Transverse colon (tissue), 4 donors: ENCODE results near the gene HDAC4.

Experiments used
- CTCF ChIP-seq, 5 experiments: fragments of 200-600 bp in 3 of 5; fragments of 450-650 bp in 2 of 5; sonication (generic) in 3 of 5; IDR thresholded peaks; 1 replicate in 2 of 5; 2 replicates in 3 of 5; pipeline ENCODE4 v1.5.1; 2016 to 2017; ENCODE audit warnings: antibody characterized with exemption in 5 of 5, inconsistent platforms in 3 of 5, mild to moderate bottlenecking in 2 of 5, moderate library complexity in 1 of 5
- EP300 ChIP-seq: sonication (generic); formaldehyde crosslinking; IDR thresholded peaks from one replicate; pipeline ENCODE4 v1.6.1; 2017; ENCODE audit warnings: antibody characterized with exemption, low read depth
- POLR2A ChIP-seq: fragments of 450-650 bp; IDR thresholded peaks from one replicate; pipeline ENCODE4 v1.6.1; 2016; ENCODE audit warnings: antibody characterized with exemption, mild to moderate bottlenecking, moderate library complexity
- POLR2AphosphoS5 ChIP-seq, 3 donors: sonication (generic); formaldehyde crosslinking; IDR thresholded peaks; one replicate each; pipeline ENCODE4 v1.6.1; 2016; ENCODE audit warnings: antibody characterized with exemption in 3 of 3

GRCh38 chr2:239249776-239250175 lies 151.0 kb downstream of the HDAC4 start:
- TF ChIP-seq CTCF (IDR thresholded peaks at IDR 0.05) (no peak), EP300 (no peak), POLR2A (no peak), POLR2AphosphoS5 (IDR thresholded peaks at IDR 0.05) (peak; percentile 73 to 78 (median 76))
